Measurements from ENCODE around the gene XRCC6.

- TF ChIP-seq, protein P1, sequence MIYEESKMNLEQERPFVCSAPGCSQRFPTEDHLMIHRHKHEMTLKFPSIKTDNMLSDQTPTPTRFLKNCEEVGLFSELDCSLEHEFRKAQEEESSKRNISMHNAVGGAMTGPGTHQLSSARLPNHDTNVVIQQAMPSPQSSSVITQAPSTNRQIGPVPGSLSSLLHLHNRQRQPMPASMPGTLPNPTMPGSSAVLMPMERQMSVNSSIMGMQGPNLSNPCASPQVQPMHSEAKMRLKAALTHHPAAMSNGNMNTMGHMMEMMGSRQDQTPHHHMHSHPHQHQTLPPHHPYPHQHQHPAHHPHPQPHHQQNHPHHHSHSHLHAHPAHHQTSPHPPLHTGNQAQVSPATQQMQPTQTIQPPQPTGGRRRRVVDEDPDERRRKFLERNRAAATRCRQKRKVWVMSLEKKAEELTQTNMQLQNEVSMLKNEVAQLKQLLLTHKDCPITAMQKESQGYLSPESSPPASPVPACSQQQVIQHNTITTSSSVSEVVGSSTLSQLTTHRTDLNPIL (CRISPR knock-in tag; IDR thresholded peaks at IDR 0.05; ENCODE audit: low read depth) = no peak
- no peak for TF ChIP-seq ZFP3 (CRISPR knock-in tag; IDR thresholded peaks at IDR 0.05)
- no peak for TF ChIP-seq ESRRG (CRISPR knock-in tag; IDR thresholded peaks at IDR 0.05)
- no peak for TF ChIP-seq ZNF565 (CRISPR knock-in tag; conservative IDR thresholded peaks at IDR 0.05; ENCODE audit: low read depth)
- TF ChIP-seq TOX (CRISPR knock-in tag; IDR thresholded peaks at IDR 0.05; ENCODE audit: borderline replicate concordance) = no peak
- TF ChIP-seq ZNF70 (CRISPR knock-in tag; IDR thresholded peaks at IDR 0.05) = no peak
These were observed 55.0 kb downstream of the XRCC6 start for GRCh38 chr22:41676134-41676533.

All from SK-N-SH treated with all-trans-retinoic acid at 6 μM for 48 hours (cell line).